ENCODE results near the gene GABRD. TPM values are rescaled to one million over a fixed set of nuclear protein-coding genes. Genes with fewer than 3 reads are reported as not detected.

The GABRD gene
- polyA plus RNA-seq, 3 donors: 1.8 TPM

DNA sequence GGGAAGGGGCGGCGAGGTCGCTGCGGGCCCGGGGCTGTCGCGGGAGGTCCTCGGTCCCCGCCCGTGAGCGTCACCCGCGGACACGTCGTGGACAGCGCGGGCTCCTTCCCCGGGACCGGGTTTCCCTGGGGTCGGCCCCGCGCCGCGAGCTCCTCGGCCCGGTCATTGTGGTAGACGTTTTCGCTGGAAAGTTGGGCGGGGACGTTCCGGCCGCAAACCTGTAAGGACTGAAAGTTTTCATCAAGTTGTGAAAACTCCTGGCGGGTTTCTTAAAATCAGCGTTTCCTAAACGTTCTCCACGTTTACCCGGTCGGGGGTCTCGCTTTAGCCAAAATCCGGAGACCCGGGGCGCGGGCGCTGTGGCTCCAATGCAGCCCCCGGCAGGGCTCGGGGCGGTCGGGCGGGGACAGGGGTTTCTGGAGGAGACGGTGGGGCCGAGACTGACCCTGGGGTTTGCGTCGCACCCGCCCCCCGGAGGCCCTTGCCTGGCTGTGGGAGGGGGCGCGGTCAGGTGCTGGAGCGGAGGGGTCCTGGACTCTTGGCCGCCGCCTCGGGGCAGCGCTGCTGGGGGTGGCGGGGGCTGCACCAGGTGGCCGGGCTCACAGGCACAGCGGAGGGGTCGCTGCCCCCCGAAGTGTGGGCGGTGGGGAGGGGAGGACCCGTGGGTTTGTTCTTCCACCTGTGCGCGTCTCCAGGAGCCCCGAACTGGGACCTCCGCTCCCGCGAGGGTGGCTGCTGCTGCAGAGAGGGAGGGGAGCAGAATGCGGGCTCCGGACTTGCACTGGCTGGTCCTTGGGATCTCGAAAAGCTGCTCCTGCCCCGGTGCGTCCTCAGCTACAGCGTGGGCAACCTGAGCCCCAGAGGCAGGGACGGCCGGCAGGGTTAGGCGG, 31.9 kb downstream of the GABRD start:
- DNase-seq (ENCODE audit: low read depth in 3 of 3, low spot score in 2 of 3): no peak

- no peak for DNase-seq (ENCODE audit: low read depth in 3 of 3, low spot score in 2 of 3)
Observed at GRCh38 chr1:2052054-2052679, 33.0 kb downstream of the GABRD start.

GRCh38 chr1:2052756-2053155, 33.6 kb downstream of the GABRD start:
- DNase-seq (ENCODE audit: low read depth in 3 of 3, low spot score in 2 of 3): no peak

GRCh38 chr1:2053217-2053616, 34.1 kb downstream of the GABRD start:
- no peak for DNase-seq (ENCODE audit: low read depth in 3 of 3, low spot score in 2 of 3)

DNA sequence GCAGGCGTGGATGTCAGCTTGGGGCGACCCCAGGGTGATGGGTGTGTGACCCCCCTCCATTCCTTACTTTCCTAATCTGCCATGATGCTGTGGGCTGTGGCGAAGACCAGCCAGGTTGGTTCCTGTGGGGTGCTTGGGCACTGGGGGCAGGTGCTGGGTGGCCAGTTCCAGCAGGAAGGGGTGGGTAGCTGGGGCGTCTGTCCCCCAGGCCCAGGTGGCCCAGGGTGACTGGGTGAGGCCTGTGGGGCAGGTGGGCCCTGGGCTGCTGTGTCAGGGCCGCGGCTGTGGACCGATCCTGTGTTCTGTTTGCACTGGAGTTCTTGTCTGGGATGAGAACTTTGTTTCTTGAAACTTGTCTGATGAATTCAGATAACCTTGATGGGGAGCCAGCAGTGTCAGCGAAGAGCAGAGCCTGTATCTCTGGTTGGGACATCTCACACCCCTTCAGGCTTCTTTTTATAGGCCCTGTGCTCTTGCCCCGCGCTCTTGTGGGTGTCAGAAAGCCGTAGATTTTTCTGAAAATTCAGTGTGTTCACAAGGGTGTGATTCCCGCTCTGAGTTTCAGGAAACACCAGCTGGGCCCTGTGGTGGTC, 34.7 kb downstream of the GABRD start:
- DNase-seq (ENCODE audit: low read depth in 3 of 3, low spot score in 2 of 3): no peak

DNA sequence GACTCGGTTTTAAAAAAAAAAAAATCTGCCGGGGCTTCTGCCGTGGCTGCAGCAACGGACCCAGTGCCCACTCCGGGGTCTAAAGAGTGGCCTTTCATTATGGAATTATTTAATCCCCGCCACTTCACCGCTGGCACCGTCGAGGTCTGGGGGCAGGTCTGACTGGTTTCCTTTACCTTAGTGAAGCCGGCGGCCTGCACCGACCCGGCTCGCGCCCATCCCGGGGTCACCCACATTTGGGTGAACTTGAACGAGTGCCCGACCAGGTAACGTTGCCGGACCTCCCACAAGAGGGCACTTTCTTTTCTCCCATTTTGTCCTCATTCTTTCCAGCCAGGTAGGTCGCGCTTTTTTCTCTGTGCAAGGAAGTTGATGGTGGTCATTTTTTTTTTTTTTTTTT, 35.4 kb downstream of the GABRD start:
- no peak for DNase-seq (ENCODE audit: low read depth in 3 of 3, low spot score in 2 of 3)

- no peak for DNase-seq (ENCODE audit: low read depth in 3 of 3, low spot score in 2 of 3)
Observed at GRCh38 chr1:2055911-2056575, 36.9 kb downstream of the GABRD start.

DNA sequence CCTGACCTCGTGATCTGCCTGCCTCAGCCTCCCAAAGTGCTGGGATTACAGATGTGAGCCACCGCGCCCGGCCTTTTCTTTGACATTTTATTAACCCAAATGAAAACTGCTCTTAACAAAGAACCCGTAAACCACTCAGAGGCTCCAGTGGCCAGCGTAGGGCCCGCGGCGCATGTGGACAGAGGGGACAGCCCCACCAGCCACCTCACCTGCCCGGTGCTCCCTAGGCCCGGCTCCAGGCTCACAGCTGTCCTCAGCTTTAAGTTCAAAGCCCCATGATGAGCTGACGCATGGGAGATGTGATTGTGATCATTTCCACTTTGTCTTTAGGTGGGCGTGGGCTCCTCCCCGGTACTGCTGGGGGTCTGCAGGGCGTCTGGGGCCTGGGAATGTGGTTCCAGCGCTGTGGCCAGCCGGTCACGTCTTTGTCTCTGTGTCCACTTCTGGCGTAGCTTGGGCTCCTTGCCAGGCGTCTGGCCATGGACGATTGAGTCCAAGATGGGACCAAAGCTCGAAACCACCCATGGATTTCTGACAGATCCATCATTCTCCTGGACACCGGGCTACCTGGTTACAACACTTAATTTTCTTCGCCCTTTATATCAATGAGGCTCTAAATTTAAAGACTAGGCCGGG, 37.9 kb downstream of the GABRD start:
- no peak for DNase-seq (ENCODE audit: low read depth in 3 of 3, low spot score in 2 of 3)

DNA sequence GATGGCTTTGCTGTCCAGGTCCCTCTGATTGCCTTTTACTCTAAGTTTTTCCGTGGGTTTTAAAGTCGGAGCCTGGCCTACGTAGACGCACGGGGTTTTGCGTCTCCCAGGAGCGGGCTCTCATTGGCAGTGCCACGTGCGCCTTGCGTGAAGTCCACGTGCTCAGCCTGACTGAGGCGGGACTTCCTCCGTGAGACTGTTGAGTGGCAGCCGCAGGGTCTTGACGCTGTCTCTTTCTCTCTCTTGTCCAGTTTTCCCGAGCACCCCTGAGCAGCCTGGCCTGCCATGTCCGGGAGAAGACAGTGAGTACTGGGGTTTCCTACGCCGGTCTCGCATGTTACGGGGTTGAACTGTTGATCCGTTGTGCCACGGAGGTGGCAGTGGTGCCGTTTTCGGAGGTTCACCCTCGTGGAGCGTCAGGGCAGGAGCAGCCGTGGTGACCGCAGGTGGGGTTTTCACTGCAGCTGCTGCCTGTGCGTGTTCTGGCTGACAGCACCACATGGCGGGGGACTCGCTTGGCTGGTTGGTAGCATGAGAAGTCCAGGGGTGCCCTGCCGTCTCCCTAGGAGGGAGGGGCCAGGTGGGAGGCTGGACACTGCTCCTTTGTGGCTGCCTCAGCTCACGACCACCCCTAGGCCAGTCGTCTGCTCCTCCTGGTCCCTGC, 40.3 kb downstream of the GABRD start:
- no peak for DNase-seq (ENCODE audit: low read depth in 3 of 3, low spot score in 2 of 3)

DNA sequence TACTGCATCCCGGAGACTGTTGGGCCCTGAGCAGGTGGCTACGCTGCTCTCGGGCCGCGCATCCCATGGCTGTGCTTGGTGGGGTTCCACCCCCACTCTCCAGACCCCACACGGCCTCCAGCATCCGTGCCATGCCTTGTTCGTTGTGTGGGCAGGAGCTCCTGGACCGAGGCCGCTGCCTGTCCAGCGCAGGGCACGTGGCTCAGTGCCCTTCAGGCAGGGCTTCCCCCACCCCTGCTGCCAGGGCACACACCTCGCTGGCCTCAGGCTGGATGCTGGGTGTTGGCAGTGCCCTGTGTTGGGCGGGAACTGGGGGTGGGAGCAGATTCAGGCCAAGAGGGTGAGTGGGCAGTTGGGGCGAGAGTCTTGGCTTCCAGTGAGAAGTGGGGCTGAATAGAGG, 40.9 kb downstream of the GABRD start:
- DNase-seq (ENCODE audit: low read depth in 3 of 3, low spot score in 2 of 3): no peak

DNA sequence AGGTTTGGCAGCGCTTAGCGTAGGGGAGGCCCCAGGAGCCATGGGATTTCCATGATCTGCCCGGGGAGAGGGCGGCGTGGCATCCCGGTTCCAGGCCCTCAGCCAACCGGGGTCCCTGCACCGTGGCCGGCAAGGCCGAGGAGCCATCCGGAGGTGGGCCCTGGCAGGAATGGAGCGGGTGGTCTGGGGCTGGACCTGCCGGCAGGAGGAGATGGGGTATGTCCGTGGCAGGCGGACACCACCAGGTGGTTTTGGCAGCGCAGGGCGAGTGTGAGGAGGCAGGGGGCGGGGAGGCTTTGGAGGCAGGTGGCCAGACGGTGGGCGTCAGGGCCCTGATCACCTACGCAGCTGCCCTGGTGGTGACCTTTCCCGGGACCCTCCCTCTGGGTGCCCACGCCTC, 41.4 kb downstream of the GABRD start:
- DNase-seq (ENCODE audit: low read depth in 3 of 3, low spot score in 2 of 3): no peak

DNA sequence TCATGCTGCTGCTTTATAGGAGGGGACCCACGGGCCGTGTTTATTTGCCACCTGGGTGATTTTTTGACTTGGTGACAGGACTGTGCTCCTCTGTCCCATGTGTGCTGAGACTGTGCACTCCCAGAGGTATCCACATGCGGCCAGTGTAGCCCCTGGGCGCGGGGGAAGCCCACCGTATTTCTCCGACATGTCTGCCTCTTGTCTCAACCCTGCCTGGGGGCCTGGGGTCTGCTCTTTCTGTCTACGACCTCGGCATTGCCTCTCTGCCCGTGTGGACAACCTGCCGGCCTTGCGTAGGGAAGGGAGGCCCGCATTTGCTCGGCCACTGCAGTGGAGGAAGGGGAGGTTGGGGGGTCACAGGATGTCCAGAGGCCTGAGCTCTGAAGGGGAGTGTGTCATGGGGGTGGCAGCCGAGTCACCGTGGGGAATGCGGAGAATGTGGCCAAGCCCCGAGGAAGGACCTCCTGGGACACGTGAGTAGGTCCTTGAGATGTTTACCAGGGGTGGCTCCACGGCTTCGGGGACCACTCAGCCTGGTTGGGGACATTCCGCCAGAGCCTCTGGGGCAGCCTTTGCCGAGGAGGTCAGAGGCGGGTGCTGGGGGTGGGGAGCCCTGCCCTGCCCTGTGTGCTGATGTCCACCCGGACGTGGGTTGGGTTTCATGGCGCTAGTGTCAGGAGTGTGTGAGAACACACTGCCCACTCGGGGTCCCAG, 42.1 kb downstream of the GABRD start:
- DNase-seq (ENCODE audit: low read depth in 3 of 3, low spot score in 2 of 3): no peak

DNA sequence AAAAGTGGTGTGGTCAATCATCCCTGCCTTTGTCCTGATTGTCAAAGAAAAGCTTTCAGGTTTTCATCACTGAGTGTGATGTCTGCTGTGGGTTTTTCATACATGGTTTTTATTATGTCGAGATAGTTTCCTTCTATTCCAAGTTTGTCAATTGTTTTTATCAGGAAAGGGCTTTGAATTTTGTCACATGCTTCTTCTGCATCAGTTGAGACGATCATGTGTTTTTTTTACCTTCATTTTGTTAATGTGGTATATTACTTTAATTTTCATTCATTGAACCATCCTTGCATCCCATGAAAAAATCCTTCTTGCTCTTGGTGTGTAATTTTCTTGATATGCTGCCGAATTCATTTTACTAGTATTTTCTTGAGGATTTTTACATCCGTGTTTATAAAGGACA, 46.6 kb downstream of the GABRD start:
- DNase-seq (ENCODE audit: low read depth in 3 of 3, low spot score in 2 of 3): no peak

DNA sequence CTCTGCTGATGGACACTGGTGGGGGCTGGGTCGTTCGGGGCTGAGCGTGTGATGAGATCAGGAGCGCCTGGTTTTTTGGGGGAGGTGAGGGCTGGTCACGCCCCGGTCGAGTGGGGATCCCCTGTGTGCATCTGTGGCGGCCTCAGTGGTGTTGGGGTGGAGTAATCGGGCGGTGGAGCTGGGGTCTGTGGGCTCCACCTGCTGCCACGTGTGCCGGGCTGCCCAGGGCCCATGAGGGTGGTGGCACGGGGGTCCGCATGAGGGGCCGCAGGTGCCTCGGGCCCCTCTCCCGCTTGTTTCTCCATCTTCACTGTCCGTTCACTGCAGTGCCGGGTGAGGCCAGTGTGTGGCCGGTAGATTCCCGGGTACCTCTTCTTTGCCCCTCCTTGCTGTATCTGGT, 48.2 kb downstream of the GABRD start:
- DNase-seq (ENCODE audit: low read depth in 3 of 3, low spot score in 2 of 3): no peak

DNA sequence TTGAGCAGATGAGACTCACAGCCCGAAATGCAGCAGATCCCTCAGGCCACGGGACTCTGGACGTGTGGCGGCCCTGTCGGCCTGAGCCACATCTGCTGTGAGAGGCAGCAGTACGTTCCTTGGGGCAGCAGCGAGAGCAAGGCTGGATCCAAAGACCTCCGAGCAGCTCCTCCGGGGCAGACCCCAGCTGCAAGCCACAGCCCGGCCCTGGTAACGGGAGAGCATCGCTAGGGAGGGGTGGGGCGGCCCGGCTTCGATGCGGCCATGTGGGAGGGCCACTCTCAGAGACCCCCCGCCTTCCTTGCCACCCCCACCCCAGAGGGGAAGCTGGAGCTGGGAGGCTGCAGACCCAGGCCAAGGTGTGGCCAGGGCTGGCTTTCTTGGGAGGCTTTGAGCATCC, 48.8 kb downstream of the GABRD start:
- no peak for DNase-seq (ENCODE audit: low read depth in 3 of 3, low spot score in 2 of 3)

GRCh38 chr1:2068951-2069350, 49.8 kb downstream of the GABRD start:
- no peak for DNase-seq (ENCODE audit: low read depth in 3 of 3, low spot score in 2 of 3)

DNA sequence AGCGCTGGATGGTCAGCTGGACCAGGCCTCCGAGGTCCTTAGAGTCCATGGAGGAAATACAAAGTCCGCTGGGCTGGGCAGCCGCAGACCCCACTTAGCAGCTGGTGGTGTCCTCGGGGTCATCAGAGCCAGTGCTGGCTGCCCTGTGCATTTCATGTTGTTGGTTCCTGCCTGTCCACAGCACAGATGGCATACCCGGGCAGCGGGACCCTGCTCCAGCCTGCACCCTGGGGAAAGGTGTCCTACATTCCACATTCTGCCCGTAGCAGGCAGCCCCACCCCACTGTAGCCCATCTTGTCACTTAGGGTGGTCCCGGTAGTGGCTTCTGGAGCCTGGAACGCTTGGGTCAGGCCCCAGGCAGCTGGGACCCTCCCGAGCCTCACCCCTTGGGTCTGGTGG, 50.9 kb downstream of the GABRD start:
- DNase-seq (ENCODE audit: low read depth in 3 of 3, low spot score in 2 of 3): no peak

DNA sequence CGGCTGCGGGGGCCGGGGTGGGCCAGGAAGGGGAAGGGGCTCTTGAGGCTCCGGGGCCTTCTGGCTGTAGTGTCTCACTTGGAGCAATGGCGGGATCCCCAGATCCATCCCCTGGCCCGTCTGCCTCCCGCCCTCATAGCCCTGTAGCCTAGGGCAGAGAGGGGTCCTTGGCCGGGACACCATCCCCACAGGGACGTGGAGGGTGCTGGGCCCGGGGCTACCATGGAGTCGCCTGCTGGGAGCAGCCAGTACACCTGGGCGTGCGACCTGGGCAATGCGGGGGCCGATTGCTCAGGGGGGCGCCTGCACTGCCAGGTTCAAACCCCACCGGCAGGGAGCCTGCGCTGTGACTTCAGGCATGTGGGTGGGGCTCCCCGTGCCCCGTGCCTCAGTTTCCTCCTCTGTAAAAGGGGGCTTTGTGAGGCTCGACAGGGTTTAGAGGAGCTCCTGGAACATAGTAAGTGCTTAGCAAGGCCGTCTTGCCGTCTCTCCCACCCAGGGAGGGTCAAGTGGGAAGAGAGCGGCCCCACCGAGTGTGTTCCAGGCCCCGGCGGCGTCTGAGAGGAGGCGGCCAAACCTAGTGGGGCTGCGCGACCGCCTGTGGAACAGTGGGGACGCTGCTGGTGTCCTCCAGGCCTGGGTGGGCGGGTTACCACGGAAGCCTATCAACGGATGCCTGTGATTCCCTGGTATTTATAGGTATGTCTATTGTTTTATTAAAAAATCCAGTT, 51.8 kb downstream of the GABRD start:
- DNase-seq (ENCODE audit: low read depth in 3 of 3, low spot score in 2 of 3): no peak

All from right renal cortex interstitium (tissue), 3 donors.